ENCODE data around the gene PRKACB.

PRKACB gene

GRCh38 chr1:84174051-84174556 is 30.0 kb downstream of the PRKACB start:
- TF ChIP-seq, protein P1, sequence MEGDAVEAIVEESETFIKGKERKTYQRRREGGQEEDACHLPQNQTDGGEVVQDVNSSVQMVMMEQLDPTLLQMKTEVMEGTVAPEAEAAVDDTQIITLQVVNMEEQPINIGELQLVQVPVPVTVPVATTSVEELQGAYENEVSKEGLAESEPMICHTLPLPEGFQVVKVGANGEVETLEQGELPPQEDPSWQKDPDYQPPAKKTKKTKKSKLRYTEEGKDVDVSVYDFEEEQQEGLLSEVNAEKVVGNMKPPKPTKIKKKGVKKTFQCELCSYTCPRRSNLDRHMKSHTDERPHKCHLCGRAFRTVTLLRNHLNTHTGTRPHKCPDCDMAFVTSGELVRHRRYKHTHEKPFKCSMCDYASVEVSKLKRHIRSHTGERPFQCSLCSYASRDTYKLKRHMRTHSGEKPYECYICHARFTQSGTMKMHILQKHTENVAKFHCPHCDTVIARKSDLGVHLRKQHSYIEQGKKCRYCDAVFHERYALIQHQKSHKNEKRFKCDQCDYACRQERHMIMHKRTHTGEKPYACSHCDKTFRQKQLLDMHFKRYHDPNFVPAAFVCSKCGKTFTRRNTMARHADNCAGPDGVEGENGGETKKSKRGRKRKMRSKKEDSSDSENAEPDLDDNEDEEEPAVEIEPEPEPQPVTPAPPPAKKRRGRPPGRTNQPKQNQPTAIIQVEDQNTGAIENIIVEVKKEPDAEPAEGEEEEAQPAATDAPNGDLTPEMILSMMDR (IDR thresholded peaks at IDR 0.05; ENCODE audit: extremely low read depth, insufficient read depth, missing control alignments) = no peak
- no peak for DNase-seq (ENCODE audit: low spot score)
- in situ Hi-C loops (cut with MboI; ENCODE audit: low pct_unique_long_range_greater_than_20kb, low sequenced_read_pairs, unreplicated experiment) = no loop called here

GRCh38 chr1:84181350-84182005 is 37.4 kb downstream of the PRKACB start:
- in situ Hi-C loops (cut with MboI; ENCODE audit: low pct_unique_long_range_greater_than_20kb, low sequenced_read_pairs, unreplicated experiment) = no loop called here
- no peak for DNase-seq (ENCODE audit: low spot score)
- TF ChIP-seq, protein P1 (IDR thresholded peaks at IDR 0.05; ENCODE audit: extremely low read depth, insufficient read depth, missing control alignments) = no peak

DNA sequence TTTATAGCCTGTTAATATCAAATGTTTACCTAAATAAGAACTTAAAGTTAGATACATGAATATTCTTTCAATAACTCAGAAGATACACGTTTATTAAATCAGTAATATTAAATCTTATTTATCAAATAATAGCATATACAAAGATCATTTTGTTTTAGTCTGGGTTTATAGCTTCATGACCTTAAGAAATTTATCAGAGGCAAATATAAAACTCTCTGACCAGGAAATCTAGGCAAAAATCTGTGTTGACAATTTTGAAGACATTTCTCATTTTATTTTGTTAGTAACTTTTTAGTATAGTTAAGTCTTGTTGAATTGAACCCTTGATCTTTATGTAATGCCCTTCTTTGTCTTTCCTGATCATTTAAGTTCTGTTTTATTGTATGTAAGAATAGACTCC is 46.4 kb downstream of the PRKACB start:
- no peak for DNase-seq (ENCODE audit: low spot score)
- TF ChIP-seq, protein P1 (IDR thresholded peaks at IDR 0.05; ENCODE audit: extremely low read depth, insufficient read depth, missing control alignments) = no peak
- in situ Hi-C loops (cut with MboI; ENCODE audit: low pct_unique_long_range_greater_than_20kb, low sequenced_read_pairs, unreplicated experiment) = no loop called here

DNA sequence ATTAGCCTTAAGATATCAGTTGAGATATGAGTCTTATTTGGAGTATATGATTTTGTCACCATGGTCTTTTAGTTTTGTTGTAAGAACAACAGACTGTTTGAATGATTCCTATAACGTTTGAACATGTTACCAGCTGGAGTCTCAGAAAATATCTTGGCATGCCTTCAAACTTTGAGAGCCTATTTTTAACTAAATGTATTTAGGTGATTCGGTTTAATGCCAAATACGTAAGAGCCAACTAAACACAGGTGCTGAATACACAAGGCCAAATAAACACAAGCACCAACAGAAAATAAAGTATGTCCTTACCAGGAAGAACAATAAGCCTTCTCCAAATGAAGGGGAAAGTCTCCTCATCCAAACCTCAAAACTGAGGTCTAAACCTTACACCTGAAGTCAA is 48.6 kb downstream of the PRKACB start:
- DNase-seq (ENCODE audit: low spot score) = no peak
- TF ChIP-seq, protein P1 (IDR thresholded peaks at IDR 0.05; ENCODE audit: extremely low read depth, insufficient read depth, missing control alignments) = no peak
- in situ Hi-C loops (cut with MboI; ENCODE audit: low pct_unique_long_range_greater_than_20kb, low sequenced_read_pairs, unreplicated experiment) = no loop called here

- TF ChIP-seq, protein P1 (IDR thresholded peaks at IDR 0.05; ENCODE audit: extremely low read depth, insufficient read depth, missing control alignments) = no peak
- in situ Hi-C loops (cut with MboI; ENCODE audit: low pct_unique_long_range_greater_than_20kb, low sequenced_read_pairs, unreplicated experiment) = no loop called here
Observed at GRCh38 chr1:84198832-84199231, 54.8 kb downstream of the PRKACB start.

DNA sequence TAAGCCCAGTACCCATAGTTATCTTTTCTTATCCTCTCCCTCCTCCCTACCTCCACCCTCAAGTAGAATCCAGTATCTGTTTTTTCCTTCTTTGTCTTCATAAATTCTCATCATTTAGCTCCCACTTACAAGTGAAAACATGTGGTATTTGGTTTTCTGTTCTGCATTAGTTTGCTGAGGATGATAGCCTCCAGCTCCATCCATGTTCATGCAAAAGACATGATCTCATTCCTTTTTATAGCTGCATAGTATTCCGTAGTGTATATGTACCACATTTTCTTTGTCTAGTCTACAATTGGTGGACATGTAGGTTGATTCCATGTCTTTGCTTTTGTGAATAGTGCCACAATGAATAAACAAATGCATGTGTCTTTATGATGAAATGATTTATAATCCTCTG is 55.2 kb downstream of the PRKACB start:
- in situ Hi-C loops (cut with MboI; ENCODE audit: low pct_unique_long_range_greater_than_20kb, low sequenced_read_pairs, unreplicated experiment) = no loop called here
- no peak for DNase-seq (ENCODE audit: low spot score)
- TF ChIP-seq, protein P1 (IDR thresholded peaks at IDR 0.05; ENCODE audit: extremely low read depth, insufficient read depth, missing control alignments) = no peak

More at GRCh38 chr1:84198832-84199231, 54.8 kb downstream of the PRKACB start:
- DNase-seq (ENCODE audit: low spot score) = no peak

All from GM13977 (cell line).